HFFc6 (cell line): ENCODE results near the gene SNED1. TPM values are rescaled to one million over a fixed set of nuclear protein-coding genes. Genes with fewer than 3 reads are reported as not detected.
A peak's percentile ranks its signal among the peaks of the same experiment; 100 is the strongest.

Source experiments
- DNase-seq: peaks from one replicate; pipeline ENCODE4 v3.0.0-alpha.2; 2018
- H3K27ac Mint-ChIP-seq: 2 replicates; pipeline ENCODE4 v1.8.0; 2020; ENCODE audit warnings: mild to moderate bottlenecking, mixed read lengths
- H3K27me3 Mint-ChIP-seq: 2 replicates; pipeline ENCODE4 v1.8.0; 2021; ENCODE audit warnings: mild to moderate bottlenecking, moderate library complexity, mixed read lengths; ENCODE audit not compliant: insufficient read depth
- H3K36me3 Mint-ChIP-seq: 2 replicates; pipeline ENCODE4 v1.8.0; 2021; ENCODE audit warnings: low read depth, mixed read lengths
- H3K4me1 Mint-ChIP-seq: 2 replicates; pipeline ENCODE4 v1.8.0; 2020; ENCODE audit warnings: low read depth, mixed read lengths
- H3K4me3 Mint-ChIP-seq: 2 replicates; pipeline ENCODE4 v1.8.0; 2020; ENCODE audit warnings: mild to moderate bottlenecking, moderate library complexity, mixed read lengths
- H3K9me3 Mint-ChIP-seq: 2 replicates; pipeline ENCODE4 v1.8.0; 2020; ENCODE audit warnings: mild to moderate bottlenecking, mixed read lengths
- total RNA-seq, 6 experiments: library from RNA; stranded (reverse); fragmentation: NEBNext Ultra II Directional; extraction: Animal tissue kit (Norgen Biotek cat#: 25700); gene quantifications; 2 replicates in 1 of 6; 3 replicates in 5 of 6; pipeline ENCODE4 v1.2.3, GENCODE V29; 2021
- TF ChIP-seq, protein P1 (sequence below): fragments of 200-600 bp; sonication (generic); IDR thresholded peaks from 2 replicates; pipeline ENCODE4 v1.5.0; 2021; ENCODE audit warnings: antibody characterized with exemption, mild to moderate bottlenecking

Gene SNED1
- total RNA-seq, 6 experiments from 2014 or later: 1.2 to 2.1 (median 1.6) TPM

DNA sequence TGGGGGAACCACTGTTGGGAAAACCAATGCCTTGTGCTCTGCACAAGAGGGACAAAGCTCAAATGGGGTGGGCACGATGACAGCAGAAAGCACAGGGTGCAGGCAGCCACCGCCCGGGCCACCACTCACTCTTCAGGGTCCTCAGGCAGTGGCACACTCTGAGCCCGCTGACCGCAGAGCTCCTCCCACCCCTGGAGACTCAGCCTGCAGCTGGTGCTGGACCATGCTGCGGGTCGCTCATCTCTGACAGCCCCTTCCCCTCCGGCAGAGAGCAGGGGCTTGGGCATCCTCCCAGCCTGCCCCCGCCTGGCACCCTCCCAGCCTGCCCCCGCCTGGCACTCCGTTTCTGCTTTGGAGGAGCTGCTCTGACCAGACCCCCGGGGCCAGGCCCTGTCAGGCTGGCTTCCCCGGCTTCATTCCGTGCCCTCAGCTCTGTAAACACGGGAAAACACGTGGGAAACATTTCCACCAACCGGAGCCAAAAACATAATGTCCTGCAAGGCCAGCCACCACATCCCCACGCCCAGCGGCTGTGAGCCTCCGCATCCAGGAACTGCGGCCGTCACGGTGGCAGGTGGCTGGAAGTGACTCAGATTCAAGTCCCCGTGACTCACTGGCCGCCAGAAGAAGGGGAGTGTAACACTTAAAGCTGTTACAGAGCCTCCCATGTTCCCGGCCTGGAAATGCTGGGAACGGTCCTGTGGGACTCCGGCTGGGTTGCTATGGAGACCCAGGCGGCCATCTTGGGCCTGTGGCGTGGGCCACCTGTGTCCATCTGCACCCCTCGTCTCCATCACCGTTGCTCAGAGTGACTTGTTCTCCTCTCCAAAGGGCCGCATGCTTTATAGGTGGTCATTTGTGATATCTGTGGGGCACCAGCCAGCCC is 6.8 kb upstream of the SNED1 start:
- H3K27ac Mint-ChIP-seq: peak overlapping the region; percentile 80
- DNase-seq: peak; percentile 95
- no peaks in the 10 kb centered on the region for H3K9me3 Mint-ChIP-seq
- peaks cover 20% of the 10 kb centered on the region for H3K4me1 Mint-ChIP-seq
- H3K36me3 Mint-ChIP-seq: no peaks in the 10 kb centered on the region
- TF ChIP-seq, protein P1, sequence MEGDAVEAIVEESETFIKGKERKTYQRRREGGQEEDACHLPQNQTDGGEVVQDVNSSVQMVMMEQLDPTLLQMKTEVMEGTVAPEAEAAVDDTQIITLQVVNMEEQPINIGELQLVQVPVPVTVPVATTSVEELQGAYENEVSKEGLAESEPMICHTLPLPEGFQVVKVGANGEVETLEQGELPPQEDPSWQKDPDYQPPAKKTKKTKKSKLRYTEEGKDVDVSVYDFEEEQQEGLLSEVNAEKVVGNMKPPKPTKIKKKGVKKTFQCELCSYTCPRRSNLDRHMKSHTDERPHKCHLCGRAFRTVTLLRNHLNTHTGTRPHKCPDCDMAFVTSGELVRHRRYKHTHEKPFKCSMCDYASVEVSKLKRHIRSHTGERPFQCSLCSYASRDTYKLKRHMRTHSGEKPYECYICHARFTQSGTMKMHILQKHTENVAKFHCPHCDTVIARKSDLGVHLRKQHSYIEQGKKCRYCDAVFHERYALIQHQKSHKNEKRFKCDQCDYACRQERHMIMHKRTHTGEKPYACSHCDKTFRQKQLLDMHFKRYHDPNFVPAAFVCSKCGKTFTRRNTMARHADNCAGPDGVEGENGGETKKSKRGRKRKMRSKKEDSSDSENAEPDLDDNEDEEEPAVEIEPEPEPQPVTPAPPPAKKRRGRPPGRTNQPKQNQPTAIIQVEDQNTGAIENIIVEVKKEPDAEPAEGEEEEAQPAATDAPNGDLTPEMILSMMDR: no peak
- peak overlapping the region; percentile 31 for H3K4me3 Mint-ChIP-seq
- H3K27me3 Mint-ChIP-seq: peaks cover 2% of the 10 kb centered on the region; the same call in 1 of the 2 replicates

DNA sequence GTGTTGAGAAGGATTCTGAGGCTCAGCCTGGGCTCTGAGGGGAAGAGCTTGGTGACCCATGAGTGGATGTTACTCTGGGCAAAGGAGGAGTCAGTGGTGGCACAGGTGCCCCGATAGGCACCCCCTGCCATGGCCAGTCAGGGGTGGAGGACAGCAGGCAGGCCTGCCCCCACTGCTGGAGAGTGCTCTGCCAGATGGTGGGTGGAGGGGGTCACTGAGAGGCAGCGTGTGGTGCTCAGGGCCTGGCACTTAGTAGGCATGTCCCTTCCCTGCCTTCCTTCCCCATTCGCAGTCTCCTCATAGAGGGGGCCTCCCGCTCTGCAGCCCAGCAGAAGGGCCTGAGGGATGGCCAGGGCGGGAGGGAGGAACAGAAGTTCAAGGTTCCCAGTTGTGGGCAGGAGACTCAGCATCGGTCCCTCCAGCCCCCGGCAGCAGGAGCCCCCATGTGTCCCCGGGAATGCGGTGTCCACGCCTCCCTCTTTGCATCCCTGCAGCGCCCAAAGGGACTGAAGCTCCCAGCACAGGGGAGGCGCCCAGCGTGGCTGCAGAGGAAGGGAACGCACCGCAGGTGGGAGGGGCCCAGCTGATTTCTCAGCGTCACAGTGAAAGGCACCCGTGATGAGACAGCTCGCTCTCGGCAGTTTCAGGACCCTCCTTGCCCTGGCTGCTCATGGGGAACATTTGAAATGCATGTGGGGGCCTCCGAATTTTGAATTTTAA is 5.7 kb upstream of the SNED1 start:
- Mint-ChIP-seq H3K36me3 (no peaks in the 10 kb centered on the region), H3K27ac (peak overlapping the region; percentile 80; the same call in 1 of the 2 replicates), H3K4me3 (no peak overlapping the region), H3K4me1 (peaks cover 12% of the 10 kb centered on the region), H3K27me3 (peaks cover 2% of the 10 kb centered on the region; the same call in 1 of the 2 replicates), H3K9me3 (no peaks in the 10 kb centered on the region)
- TF ChIP-seq, protein P1: no peak
- DNase-seq: no peak

DNA sequence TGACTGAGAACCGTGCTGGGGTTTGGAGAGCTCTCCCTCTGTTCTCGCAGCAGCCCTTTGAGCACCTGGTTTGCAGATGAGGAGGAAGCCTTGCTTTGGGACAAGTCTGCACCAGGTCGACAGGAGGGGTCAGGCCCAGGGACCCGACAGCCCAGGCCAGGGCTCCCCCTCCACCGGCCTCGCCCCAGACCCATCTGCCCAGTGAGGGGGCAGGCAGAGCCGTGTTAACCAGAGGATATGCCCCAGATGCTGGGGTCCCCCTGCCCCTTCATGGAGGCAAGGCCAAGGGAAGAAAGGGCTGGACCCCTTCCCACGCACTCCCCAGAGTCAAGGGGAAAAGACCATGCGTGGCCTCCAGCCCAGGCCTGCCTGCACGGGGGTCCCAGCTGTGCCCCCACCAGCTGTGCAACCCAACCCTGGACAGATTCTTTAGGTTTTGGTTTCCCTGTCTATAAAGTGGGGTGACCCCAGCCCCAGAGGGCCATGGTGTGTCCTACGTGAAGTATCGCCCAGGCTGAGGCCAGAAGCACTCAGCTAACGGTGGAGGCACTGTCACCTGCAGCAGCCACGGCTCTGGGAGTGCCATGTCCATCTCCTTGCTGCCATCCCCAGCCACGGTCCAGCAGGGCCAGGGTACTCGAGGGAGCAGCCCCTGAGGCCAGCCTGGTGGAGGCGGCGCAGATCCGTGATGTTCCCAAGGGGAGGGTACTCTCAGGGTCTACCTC is 4.8 kb upstream of the SNED1 start:
- TF ChIP-seq, protein P1: no peak
- no peak overlapping the region for H3K27ac Mint-ChIP-seq
- H3K27me3 Mint-ChIP-seq: peaks cover 2% of the 10 kb centered on the region; the same call in 1 of the 2 replicates
- H3K4me1 Mint-ChIP-seq: peaks cover 11% of the 10 kb centered on the region
- no peaks in the 10 kb centered on the region for H3K9me3 Mint-ChIP-seq
- H3K36me3 Mint-ChIP-seq: no peaks in the 10 kb centered on the region
- no peak for DNase-seq
- H3K4me3 Mint-ChIP-seq: no peak overlapping the region

- DNase-seq: no peak
- Mint-ChIP-seq H3K4me1 (peaks cover 11% of the 10 kb centered on the region), H3K9me3 (no peaks in the 10 kb centered on the region)
These were observed 4.1 kb upstream of the SNED1 start for GRCh38 chr2:240994171-240994896.

More at GRCh38 chr2:240994171-240994896, 4.1 kb upstream of the SNED1 start:
- H3K4me3 Mint-ChIP-seq: no peak overlapping the region
- TF ChIP-seq, protein P1: no peak
- H3K27me3 Mint-ChIP-seq: peaks cover 2% of the 10 kb centered on the region; the same call in 1 of the 2 replicates
- no peak overlapping the region for H3K27ac Mint-ChIP-seq
- no peaks in the 10 kb centered on the region for H3K36me3 Mint-ChIP-seq
